NCI-H526 (cell line): ENCODE measurements around the gene ACTRT2.

Experiments used
- DNase-seq, 2 experiments: peaks; one replicate each; lab custom pipeline; 2025; lab: John Stamatoyannopoulos, UW

Gene ACTRT2

DNA sequence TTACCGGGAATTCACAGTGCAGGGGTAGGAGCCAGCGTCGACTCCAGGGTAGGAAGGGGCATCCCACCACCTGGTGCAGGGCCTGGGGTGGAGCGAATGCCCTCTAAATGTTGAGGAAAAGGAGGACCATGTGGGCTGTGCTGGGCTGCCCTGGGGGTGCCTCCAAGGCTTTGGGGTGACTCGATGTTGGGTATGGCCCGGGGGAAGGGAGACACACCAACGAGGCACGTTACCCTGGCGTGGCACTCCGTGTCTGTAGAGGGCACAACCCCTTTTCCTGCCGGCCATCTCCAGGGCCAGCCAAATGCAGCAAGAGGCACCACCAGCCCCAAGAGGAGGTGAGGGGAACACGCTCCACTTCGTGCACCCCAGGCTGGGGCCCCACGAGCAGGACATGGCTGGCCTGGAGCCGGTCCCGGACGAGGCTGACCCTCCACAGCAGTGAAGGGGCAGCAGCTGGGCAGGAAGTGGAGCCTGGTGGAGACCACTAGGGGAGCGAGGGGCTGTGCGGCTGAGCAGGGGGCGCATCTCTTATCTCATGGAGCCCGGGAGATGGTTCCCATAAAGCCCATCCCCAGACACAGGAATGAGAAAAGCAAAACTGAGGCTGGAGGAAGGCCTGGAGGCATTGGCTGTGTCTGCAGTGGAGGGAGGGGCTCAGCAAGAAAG is 11.2 kb downstream of the ACTRT2 start:
- no peak for DNase-seq

- DNase-seq, result no peak
Measured at GRCh38 chr1:3033040-3033789, 11.9 kb downstream of the ACTRT2 start.

GRCh38 chr1:3033790-3034090 is 12.5 kb downstream of the ACTRT2 start:
- DNase-seq, result no peak

- no peak for DNase-seq
Measured at GRCh38 chr1:3034162-3034561, 12.9 kb downstream of the ACTRT2 start.

- no peak for DNase-seq
Measured at GRCh38 chr1:3034728-3035562, 13.7 kb downstream of the ACTRT2 start.

DNA sequence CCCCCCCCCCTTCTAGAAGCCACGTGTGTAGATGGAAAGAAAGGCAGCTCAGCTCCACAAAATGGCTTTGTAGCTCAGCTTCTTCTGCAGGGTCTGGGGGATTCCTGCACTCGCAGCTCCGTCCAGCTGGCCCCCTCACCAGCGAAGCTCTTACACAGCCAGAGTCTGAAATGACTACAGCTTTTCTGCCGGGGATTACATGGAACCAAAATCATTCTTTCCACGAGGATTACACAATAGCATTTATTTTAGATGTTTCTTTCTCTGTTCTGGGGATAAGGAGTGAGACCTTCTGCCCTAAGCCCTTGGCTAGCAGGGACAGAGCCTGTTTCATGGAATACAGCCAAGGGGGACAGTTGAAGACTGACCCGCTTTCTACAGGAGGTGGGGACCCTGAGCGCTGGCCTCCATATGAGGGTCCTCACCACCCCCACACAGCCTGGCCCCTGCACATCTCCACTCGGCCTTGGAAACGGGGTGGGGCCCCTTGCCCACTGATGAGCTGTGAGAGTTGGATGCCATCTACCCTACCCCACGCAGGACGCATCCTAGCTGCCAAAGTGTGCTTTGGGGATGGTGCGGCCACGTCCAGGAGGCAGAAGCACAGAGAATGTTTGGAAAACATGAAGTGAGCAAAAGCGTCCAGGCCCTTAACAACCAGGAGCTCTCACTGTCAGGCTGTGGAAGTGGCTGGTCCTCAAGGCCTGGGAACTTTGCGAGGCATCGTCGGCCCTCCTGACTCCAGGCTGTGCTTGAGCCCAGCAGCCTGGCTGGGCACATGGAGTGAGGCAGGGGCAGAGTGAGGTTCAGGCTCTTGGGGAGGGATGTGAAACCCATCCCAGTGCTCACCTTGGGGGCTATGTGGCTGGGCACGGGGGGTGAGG is 14.5 kb downstream of the ACTRT2 start:
- no peak for DNase-seq

DNA sequence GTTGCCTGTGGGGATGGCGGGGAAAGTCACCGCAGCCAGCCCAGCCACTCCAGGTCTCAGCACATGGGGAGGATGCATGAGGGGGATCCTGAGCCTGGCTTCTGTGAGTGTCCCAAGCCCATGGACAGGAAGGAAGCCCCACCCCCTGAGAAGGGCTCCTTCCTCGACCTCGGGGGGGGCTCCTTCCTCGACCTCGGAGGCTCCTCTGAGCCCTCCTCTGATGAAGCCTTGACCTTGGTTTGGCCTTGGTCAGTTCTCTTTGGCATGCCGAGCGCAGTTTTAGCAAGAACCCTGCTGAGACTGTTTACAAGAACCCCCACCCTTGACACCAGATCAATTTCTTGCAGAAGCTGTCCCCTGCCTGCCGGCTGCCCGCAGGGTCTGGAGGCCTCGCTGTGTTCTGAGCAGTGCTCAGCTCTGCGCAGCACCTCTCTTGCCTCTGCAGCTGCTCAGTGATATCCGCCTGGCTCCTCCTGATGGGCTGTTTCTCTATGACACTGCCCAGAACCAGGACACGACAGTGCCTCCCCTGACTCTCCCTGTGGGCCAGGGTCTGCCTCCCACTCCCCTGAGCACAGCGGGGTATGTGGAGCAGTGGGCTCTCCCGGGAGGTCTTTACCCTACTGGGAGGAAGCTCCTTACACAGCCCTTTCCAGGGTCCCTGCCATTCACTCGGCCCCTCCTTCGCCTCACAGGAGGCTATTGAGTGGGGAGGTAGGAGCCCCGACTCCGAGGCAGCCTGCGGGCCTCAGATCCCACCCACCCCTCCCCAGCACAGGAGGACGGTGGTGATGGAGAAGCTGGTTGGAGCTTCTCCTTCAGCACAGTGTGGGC is 15.4 kb downstream of the ACTRT2 start:
- no peak for DNase-seq

DNA sequence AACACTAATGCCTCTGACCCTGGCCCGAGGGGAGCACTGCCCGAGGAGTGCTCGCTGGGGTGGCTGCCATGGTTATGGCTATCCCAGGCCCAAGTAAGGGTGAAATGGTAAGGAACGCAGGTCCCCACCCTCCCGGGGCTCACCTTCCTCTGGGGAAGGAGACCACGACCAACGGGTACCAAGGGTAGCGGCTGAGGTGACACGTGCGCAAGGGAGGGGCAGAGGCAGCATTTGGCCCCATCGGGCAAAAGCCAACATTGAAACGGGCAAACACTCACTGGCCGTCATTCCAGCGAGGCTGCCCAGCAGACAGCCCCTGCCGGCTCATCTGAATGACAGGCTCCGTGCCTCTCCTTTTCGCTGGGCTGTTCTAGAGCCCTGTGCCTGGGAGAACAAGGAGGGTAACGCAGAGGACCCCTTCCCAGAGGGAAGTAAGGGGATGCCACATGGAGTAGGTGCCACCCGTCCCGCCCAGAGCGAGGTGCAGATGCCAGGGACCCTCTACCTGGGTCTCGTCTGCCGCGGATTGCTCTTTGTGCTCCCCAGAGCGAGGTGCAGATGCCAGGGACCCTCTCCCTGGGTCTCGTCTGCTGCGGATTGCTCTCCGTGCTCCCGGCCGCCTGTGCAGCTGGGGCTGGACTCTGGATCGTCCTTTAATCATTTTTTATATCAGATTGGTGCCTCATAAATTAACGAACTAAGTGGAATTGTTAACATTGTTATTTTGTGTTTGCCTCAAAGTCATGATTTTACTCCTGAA is 16.2 kb downstream of the ACTRT2 start:
- no peak for DNase-seq

GRCh38 chr1:3038113-3038551 is 16.9 kb downstream of the ACTRT2 start:
- no peak for DNase-seq

- no peak for DNase-seq
Measured at GRCh38 chr1:3038571-3039181, 17.4 kb downstream of the ACTRT2 start.

DNA sequence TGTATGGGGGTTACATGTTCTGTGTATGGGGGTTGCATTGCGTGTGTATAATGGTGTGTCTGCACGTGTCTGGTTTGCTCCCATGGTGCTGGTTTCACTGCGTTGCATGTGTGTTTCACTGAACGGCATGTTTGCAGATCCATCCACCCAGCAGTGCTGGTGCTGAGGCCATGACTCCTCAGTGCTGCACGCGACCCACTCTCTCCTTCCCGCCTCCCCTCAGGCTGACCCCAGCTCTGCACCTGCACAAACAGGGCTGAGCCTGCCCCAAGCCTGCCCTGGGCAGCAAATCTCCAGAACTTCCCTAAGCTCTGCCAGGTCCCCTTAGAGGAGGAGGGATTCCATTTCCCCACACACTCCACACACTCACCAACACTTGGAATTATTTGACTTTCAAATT is 18.7 kb downstream of the ACTRT2 start:
- peak in 1 of 2 experiments; percentile 47 for DNase-seq

GRCh38 chr1:3042481-3042880 is 21.2 kb downstream of the ACTRT2 start:
- no peak for DNase-seq

DNA sequence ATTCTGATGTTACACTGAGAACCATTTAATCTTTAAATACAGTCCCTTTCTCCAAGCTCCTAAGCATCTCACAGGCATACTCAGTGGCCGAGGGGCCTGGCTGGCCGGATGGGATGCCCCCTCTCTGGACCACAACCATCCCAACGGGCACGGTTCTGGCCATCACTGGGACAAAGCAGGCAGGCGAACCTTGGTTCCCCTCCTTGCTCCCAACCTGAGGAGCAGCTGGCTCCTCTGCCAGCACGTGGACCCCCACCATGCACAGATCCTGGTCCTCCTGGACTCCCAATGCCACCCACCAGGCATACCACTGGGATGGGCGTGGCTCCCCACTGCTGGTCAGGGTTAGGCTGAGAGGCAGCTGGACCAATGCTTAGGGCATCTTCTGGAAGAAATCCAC is 27.9 kb downstream of the ACTRT2 start:
- DNase-seq, result no peak

DNA sequence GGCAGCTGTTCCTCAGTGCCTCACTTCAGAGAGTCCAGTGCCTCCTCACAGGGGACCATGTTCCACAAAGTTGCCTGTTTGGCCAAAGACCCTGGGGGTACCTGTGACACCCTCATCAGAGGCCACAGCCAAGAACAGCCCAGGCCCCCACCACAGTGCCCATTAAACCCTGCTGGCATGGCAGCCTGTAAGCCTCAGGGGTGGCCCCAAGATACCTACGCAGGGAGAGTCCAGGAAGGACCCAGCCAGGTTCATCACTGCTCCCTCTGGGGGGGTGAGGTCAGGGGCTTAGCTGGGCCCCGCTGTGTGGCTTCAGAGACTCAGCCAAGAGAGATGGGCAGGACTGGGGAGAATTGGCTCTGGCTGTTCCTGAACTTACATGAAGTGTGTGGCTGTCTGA is 28.6 kb downstream of the ACTRT2 start:
- no peak for DNase-seq

DNA sequence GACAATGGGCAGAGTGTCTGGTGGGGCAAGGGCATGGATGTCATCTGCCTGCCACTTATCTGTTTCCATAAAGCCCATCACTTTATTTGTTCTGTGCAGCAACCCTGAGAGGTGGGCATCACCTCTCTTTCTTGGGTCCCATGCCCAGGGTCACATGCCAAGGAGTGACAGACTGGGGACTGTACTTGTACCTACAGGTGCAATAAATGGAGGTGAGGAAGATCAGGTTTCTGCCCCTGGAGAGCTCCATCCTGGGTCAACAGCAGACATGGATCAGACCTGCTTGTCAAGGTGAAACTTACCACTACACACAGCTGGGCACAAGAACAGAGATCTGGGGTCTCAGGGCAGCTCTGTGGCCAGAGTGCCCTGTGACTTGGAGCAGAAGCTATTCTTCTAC is 29.3 kb downstream of the ACTRT2 start:
- no peak for DNase-seq

DNA sequence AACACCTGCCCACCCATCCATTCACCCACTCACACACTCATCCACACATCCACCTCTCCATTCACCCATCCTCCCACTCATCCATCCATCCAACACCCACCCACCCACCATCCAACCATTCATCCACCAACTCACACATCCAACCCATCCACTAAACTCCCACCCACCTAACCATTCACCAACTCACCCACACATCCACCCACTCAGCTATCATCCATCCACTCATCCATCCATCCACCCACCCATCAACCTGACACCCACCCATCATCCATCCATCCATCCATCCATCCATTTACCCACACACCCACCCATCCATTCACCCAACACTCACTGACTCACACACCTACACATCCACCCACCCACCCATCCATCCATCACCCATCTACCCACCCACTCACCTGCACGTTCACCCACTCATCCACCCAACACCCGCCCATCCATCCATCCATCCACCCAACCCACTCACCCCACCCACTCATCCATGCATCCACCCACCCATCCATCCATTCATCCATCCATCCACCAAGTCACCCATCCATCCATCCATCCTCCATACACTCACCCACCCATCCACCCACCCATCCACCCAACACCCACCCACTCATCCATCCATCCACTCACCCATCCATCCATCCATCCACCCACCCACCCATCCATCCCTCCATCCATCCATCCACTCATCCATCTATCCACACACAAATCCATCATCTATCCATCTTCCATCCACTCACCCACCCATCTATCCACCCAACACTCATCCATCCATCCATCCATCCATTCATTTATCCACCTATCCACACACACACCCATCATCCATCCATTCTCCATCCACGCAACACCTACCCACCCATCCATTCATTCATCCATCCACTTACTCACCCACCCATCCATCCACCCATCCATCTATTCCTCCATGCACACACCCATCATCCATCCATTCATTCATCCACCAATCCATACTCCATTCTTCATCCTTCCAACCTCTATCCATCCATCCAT is 30.3 kb downstream of the ACTRT2 start:
- no peak for DNase-seq

GRCh38 chr1:3052501-3052900 is 31.2 kb downstream of the ACTRT2 start:
- DNase-seq, result no peak

DNA sequence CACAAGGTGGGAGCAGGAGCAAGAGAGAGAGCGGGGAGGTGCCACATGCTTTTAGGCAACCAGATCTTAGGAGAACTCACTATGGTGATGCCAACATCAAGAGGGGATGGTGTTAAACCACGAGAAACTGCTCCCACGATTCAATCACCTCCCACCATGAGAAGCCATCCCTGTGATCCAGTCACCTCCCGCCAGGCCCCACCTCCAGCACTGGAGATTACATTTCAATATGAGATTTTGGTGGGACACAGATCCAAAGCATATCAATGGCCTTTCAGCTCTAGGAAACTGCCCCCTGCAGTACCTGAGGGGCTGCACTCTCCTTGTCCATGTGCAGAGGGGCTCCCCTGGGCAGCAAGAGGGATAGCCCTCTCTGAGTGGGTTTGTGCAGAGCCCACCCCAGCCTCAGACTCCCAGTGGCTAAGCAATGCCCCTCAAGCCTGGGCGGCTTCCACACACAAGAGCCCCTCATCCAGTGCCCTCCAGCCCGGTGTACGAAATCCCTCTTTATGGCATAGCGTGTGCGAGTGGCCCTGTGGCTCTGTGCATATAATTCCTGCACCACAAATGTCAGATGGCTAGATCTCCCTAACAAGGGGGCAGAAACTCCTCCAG is 32.2 kb downstream of the ACTRT2 start:
- no peak for DNase-seq
